T-helper 1 cell treated with Interleukin-12 subunit alpha and Interleukin-12 subunit beta and Interleukin-4 antibody, amounts not matched to agents 30 ng/mL and 1 ng/mL, for 36 hours (primary cell): ENCODE results near the gene CFAP65. TPM values are rescaled to one million over a fixed set of nuclear protein-coding genes. Genes with fewer than 3 reads are reported as not detected.

Experiments used
- intact Hi-C: fragments of 100-400 bp; cut with micrococcal nuclease; formaldehyde crosslinking; loops from one replicate; pipeline ENCODE4 v1.15.1; 2024
- total RNA-seq: library from RNA; stranded (reverse); gene quantifications from 2 replicates; pipeline ENCODE4 v1.2.3, GENCODE V29; 2022

The CFAP65 gene
- total RNA-seq, 1 donor from 2014 or later: not detected

- intact Hi-C loops: loop anchor here (1.0 kb wide), 1 partner anchor 11 kb away; no protein-coding TSS in a partner anchor
Observed at GRCh38 chr2:218993345-218994315, 47.7 kb downstream of the CFAP65 start, which contains the start of gene CRYBA2. TSS of gene CRYBA2 (minus strand) at chr2:218993422. CDS start at chr2:218993176, 246 bp downstream.

GRCh38 chr2:218992703-218993344 is 48.5 kb downstream of the CFAP65 start:
- intact Hi-C loops: loop anchor here (1.0 kb wide), 1 partner anchor 11 kb away; no protein-coding TSS in a partner anchor

GRCh38 chr2:218992196-218992595 is 49.1 kb downstream of the CFAP65 start:
- intact Hi-C loops: no loop called here

GRCh38 chr2:218991674-218992168 is 49.6 kb downstream of the CFAP65 start:
- intact Hi-C loops: no loop called here

GRCh38 chr2:218990612-218991011 is 50.7 kb downstream of the CFAP65 start:
- intact Hi-C loops: no loop called here

GRCh38 chr2:218990052-218990451 is 51.3 kb downstream of the CFAP65 start:
- intact Hi-C loops: no loop called here

GRCh38 chr2:218988650-218989049 is 52.7 kb downstream of the CFAP65 start:
- intact Hi-C loops: no loop called here

GRCh38 chr2:218988164-218988563 is 53.2 kb downstream of the CFAP65 start:
- intact Hi-C loops: no loop called here

- intact Hi-C loops: no loop called here
Observed at GRCh38 chr2:218986148-218986761, 55.1 kb downstream of the CFAP65 start.

- intact Hi-C loops: no loop called here
Observed at GRCh38 chr2:218985325-218986091, 55.8 kb downstream of the CFAP65 start.

GRCh38 chr2:218985021-218985324 is 56.3 kb downstream of the CFAP65 start, which contains the start of gene FEV:
TSS of gene FEV (minus strand) at chr2:218985184. CDS start at chr2:218985075, 109 bp downstream.
- intact Hi-C loops: no loop called here

- intact Hi-C loops: loop anchor here (5.0 kb wide), 1 partner anchor 73 kb away; no protein-coding TSS in a partner anchor
Observed at GRCh38 chr2:218984239-218985020, 56.9 kb downstream of the CFAP65 start.

GRCh38 chr2:218983934-218984238 is 57.4 kb downstream of the CFAP65 start:
- intact Hi-C loops: loop anchor here (5.0 kb wide), 1 partner anchor 73 kb away; no protein-coding TSS in a partner anchor

- intact Hi-C loops: loop anchor here (5.0 kb wide), 1 partner anchor 74 kb away; no protein-coding TSS in a partner anchor
Observed at GRCh38 chr2:218983263-218983933, 57.9 kb downstream of the CFAP65 start.

- intact Hi-C loops: loop anchor here (1.0 to 5.0 kb wide), 2 partner anchors 11 to 75 kb away; partner anchors contain the start of gene CRYBA2
Observed at GRCh38 chr2:218982586-218983262, 58.6 kb downstream of the CFAP65 start.

GRCh38 chr2:218981881-218982585 is 59.3 kb downstream of the CFAP65 start:
- intact Hi-C loops: loop anchor here (1.0 to 5.0 kb wide), 3 partner anchors 11 to 75 kb away; partner anchors contain the start of gene CRYBA2

- intact Hi-C loops: loop anchor here (2.0 to 5.0 kb wide), 2 partner anchors 19 to 76 kb away; no protein-coding TSS in a partner anchor
Observed at GRCh38 chr2:218981390-218981880, 59.9 kb downstream of the CFAP65 start.
